ENCODE data around the gene PER3. TPM values are rescaled to one million over a fixed set of nuclear protein-coding genes. Genes with fewer than 3 reads are reported as not detected.

The PER3 gene
- total and polyA plus RNA-seq, 9 of the 15 experiments (the other 6 are each of a cell fraction or from before 2014, with no cell fraction given), result 11.9 to 22.5 (median 14.6) TPM

DNA sequence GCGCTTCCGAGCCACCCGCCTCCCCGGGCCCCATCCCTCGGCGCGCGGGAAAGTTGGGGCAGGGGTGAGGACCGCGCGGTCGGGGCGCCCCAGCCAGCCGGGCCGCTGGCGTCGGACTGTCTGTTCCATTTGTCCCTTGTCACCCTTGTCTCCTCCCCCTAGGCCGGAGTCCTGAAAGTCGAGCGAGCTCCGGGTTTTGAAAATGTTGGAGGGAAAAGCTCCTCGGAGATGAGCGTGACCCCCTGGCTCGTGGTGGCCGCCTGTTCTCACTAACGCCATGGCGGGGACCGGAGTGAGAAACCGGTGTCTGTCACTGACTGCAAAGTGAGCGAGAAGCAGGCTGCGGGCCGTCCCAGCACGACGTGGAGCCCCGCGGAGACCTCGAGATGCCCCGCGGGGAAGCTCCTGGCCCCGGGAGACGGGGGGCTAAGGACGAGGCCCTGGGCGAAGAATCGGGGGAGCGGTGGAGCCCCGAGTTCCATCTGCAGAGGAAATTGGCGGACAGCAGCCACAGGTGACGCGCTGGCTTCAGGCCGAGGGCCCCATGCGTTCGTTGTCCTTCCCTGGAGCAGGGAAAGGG is 491 bp downstream of the PER3 start (continued):
- peak; percentile 14; the same call in 1 of the 2 replicates for TF ChIP-seq ZBTB33 (CRISPR knock-in tag; IDR thresholded peaks at IDR 0.05)

GRCh38 chr1:7785108-7785507 is 1.0 kb downstream of the PER3 start:
- in situ Hi-C loops (cut with MboI) (no loop called here), intact Hi-C loops (cut with micrococcal nuclease) (no loop called here)
- Histone ChIP-seq H3K27ac (ENCODE audit: extremely low read depth, low read depth, low read length) (no peak overlapping the region), H3K9me1 (ENCODE audit: control insufficient read depth, insufficient read depth, low read length) (no peaks in the 10 kb centered on the region), H3K9ac (ENCODE audit: insufficient read depth in 1 of 2, low read depth in 2 of 2, low read length in 2 of 2) (no peak overlapping the region), H3K36me3 (ENCODE audit: control insufficient read depth, insufficient read depth, low read length) (peaks cover 43% of the 10 kb centered on the region; the same call in 2 of the 3 replicates), H3K4me1 (replicated peaks in 1 of 2; ENCODE audit: control insufficient read depth in 2 of 2, insufficient read depth in 2 of 2, low read length in 2 of 2) (peaks cover 7 to 17% of the 10 kb centered on the region in 2 experiments; a peak in 4 of 5 replicates), H3K79me2 (ENCODE audit: control insufficient read depth, insufficient read depth, low read length) (no peaks in the 10 kb centered on the region), H4K20me1 (replicated peaks; ENCODE audit: control insufficient read depth, insufficient read depth, low read length) (no peaks in the 10 kb centered on the region), H3K27me3 (ENCODE audit: control insufficient read depth in 2 of 2, insufficient read depth in 2 of 2, low read length in 2 of 2) (no peaks in the 10 kb centered on the region), H3K4me3 (no peak overlapping the region), H2AFZ (ENCODE audit: low read depth, low read length) (no peak overlapping the region), H3K9me3 (replicated peaks; ENCODE audit: control insufficient read depth, insufficient read depth, low read depth, low read length) (peaks cover 12% of the 10 kb centered on the region), H3K4me2 (ENCODE audit: insufficient read depth, low read length) (no peak overlapping the region)
- ATAC-seq, result no peak
- no TSS peak for BruUV-seq (replicated peaks)
- ChIA-PET CTCF (ENCODE audit: low intra/inter-chr PET ratio) (no interaction called here), POLR2A (no interaction called here)
- WGBS (ENCODE audit: insufficient coverage, low coverage, missing lambda C conversion rate), result 97% methylated on average over 7 of the region's 7 CpGs
- no peak for DNase-seq (ENCODE audit: extremely low read depth in 1 of 4, low spot score in 3 of 4)
- TF ChIP-seq SRF (CRISPR knock-in tag; IDR thresholded peaks at IDR 0.05) (no peak), KDM5B (IDR thresholded peaks at IDR 0.05; ENCODE audit: insufficient replicate concordance, low read depth, low read length) (no peak), NFE2 (IDR thresholded peaks at IDR 0.05; ENCODE audit: low read depth) (no peak), ELF1 (tag; IDR thresholded peaks at IDR 0.05) (no peak), TSC22D4 (tag; IDR thresholded peaks at IDR 0.05) (no peak), ZNF197 (CRISPR knock-in tag; IDR thresholded peaks at IDR 0.05; ENCODE audit: low read depth) (no peak), NR2C1 (IDR thresholded peaks at IDR 0.05) (no peak), NR2C1 (tag; IDR thresholded peaks at IDR 0.05) (no peak), DDX20 (tag; IDR thresholded peaks at IDR 0.05; ENCODE audit: low read depth) (no peak), SIRT6 (IDR thresholded peaks at IDR 0.05; ENCODE audit: low read depth, low read length) (no peak)
- no peak for FAIRE-seq

Data from K562 (cell line).